Endothelial cell of umbilical vein (primary cell): ENCODE results near the gene ACTR3. TPM values are rescaled to one million over a fixed set of nuclear protein-coding genes. Genes with fewer than 3 reads are reported as not detected.

Source experiments
- BruUV-seq: library from RNA; stranded (reverse); fragments of 400-500 nt; replicated peaks from 2 replicates; lab custom pipeline; 2021; lab: Mats Ljungman, UMichigan
- CTCF ChIA-PET: fragments of 300-600, 350-600 bp; sonication (Branson Sonifier 250); formaldehyde crosslinking; loops from one replicate; lab custom pipeline; 2021; ENCODE audit warnings: antibody characterized with exemption, inconsistent platforms; lab: Charles Lee
- POLR2A ChIA-PET: fragments of 300-600, 350-600 bp; sonication (Branson Sonifier 250); formaldehyde crosslinking; loops from one replicate; lab custom pipeline; 2021; ENCODE audit warnings: antibody characterized with exemption, inconsistent platforms; lab: Charles Lee
- DNase-seq: peaks from one replicate; pipeline ENCODE4 v3.0.0-alpha.2; 2011; ENCODE audit warnings: low read depth, low spot score
- FAIRE-seq: peaks from 2 replicates; lab custom pipeline; 2011; peaks lifted over from hg19 to GRCh38; lab: Jason Lieb, UNC
- H2AFZ ChIP-seq: 2 replicates; pipeline ENCODE4 v1.6.0; 2012; ENCODE audit warnings: low read depth, low read length, control low read depth, inconsistent platforms
- H3K27ac ChIP-seq: 2 replicates; pipeline ENCODE4 v1.5.1; 2011; ENCODE audit warnings: low read depth, mild to moderate bottlenecking, control low read depth, low read length, moderate library complexity; ENCODE audit not compliant: insufficient read depth
- H3K27me3 ChIP-seq, 2 experiments: 2 replicates each; pipeline versions ENCODE4 v1.6.0 to v1.6.1; 2011; ENCODE audit warnings: low read length in 2 of 2, mixed read lengths in 1 of 2; ENCODE audit not compliant: control insufficient read depth in 2 of 2, insufficient read depth in 2 of 2
- H3K36me3 ChIP-seq, 2 experiments: 2 replicates in 1 of 2; 3 replicates in 1 of 2; pipeline ENCODE4 v1.5.1; 2011; ENCODE audit warnings: low read length in 2 of 2, mild to moderate bottlenecking in 1 of 2, moderate library complexity in 1 of 2; ENCODE audit not compliant: control insufficient read depth in 2 of 2, insufficient read depth in 2 of 2; ENCODE audit errors: extremely low read depth in 1 of 2
- H3K4me1 ChIP-seq: 3 replicates; pipeline ENCODE4 v1.5.1; 2011; ENCODE audit warnings: mild to moderate bottlenecking, low read length; ENCODE audit not compliant: control insufficient read depth, insufficient read depth; ENCODE audit errors: extremely low read depth
- H3K4me2 ChIP-seq: 2 replicates; pipeline ENCODE4 v1.6.1; 2011; ENCODE audit warnings: low read length, control low read depth, mixed read lengths; ENCODE audit not compliant: insufficient read depth
- H3K4me3 ChIP-seq, 3 experiments: fragments of 200-600 bp in 1 of 3; sonication (generic), shearing (Covaris generic) in 1 of 3; replicated peaks in 1 of 3; 2 replicates each; pipeline ENCODE4 v1.5.1; 2011 to 2016; ENCODE audit warnings: control low read depth in 3 of 3, low read length in 3 of 3, mild to moderate bottlenecking in 2 of 3, inconsistent platforms in 1 of 3, low read depth in 1 of 3, moderate library complexity in 1 of 3; ENCODE audit not compliant: insufficient read depth in 1 of 3
- H3K79me2 ChIP-seq: 2 replicates; pipeline ENCODE4 v1.6.0; 2012; ENCODE audit warnings: low read length, inconsistent platforms; ENCODE audit not compliant: control insufficient read depth, insufficient read depth
- H3K9ac ChIP-seq: replicated peaks from 2 replicates; pipeline ENCODE3; 2011; ENCODE audit warnings: low read length, control low read depth; ENCODE audit not compliant: insufficient read depth; ENCODE audit errors: extremely low read depth
- H3K9me1 ChIP-seq: replicated peaks from 3 replicates; pipeline ENCODE4 v1.6.0; 2011; ENCODE audit warnings: mild to moderate bottlenecking, low read length; ENCODE audit not compliant: control insufficient read depth, insufficient read depth; ENCODE audit errors: extremely low read depth
- H3K9me3 ChIP-seq: replicated peaks from 2 replicates; pipeline ENCODE4 v1.5.1; 2012; ENCODE audit warnings: low read length, inconsistent platforms; ENCODE audit not compliant: control insufficient read depth, insufficient read depth
- H4K20me1 ChIP-seq: replicated peaks from 2 replicates; pipeline ENCODE3; 2011; ENCODE audit warnings: mild to moderate bottlenecking, low read length; ENCODE audit not compliant: control insufficient read depth, insufficient read depth; ENCODE audit errors: extremely low read depth
- CTCF ChIP-seq, 2 donors: IDR thresholded peaks; 1 replicate in 1 of 2; 2 replicates in 1 of 2; pipeline ENCODE4 v1.5.1; 2011; ENCODE audit warnings: low read length in 2 of 2, mild to moderate bottlenecking in 2 of 2, moderate library complexity in 2 of 2, control low read depth in 1 of 2, inconsistent platforms in 1 of 2, low read depth in 1 of 2; ENCODE audit not compliant: insufficient read depth in 1 of 2; ENCODE audit errors: extremely low read depth in 1 of 2
- EZH2 ChIP-seq: IDR thresholded peaks from 2 replicates; pipeline ENCODE4 v1.6.1; 2012; ENCODE audit warnings: borderline replicate concordance, low read depth, mild to moderate bottlenecking, moderate library complexity, low read length, inconsistent platforms; ENCODE audit not compliant: severe bottlenecking
- FOS ChIP-seq: IDR thresholded peaks from 2 replicates; pipeline ENCODE4 v1.6.1; 2011; ENCODE audit warnings: mild to moderate bottlenecking, low read length, moderate library complexity, borderline replicate concordance; ENCODE audit not compliant: insufficient read depth
- GATA2 ChIP-seq: IDR thresholded peaks from 2 replicates; pipeline ENCODE4 v1.7.0; 2011; ENCODE audit warnings: low read depth, mild to moderate bottlenecking, moderate library complexity, mixed read lengths, low read length; ENCODE audit not compliant: insufficient read length, insufficient read depth
- JUN ChIP-seq: IDR thresholded peaks from 2 replicates; pipeline ENCODE4 v1.6.1; 2011; ENCODE audit warnings: borderline replicate concordance, low read depth; ENCODE audit not compliant: insufficient read length, insufficient read depth
- MAX ChIP-seq: IDR thresholded peaks from 2 replicates; pipeline ENCODE4 v1.6.1; 2011; ENCODE audit not compliant: insufficient read depth, insufficient read length
- MYC ChIP-seq: IDR thresholded peaks from one replicate; pipeline ENCODE4 v1.6.1; 2011; ENCODE audit warnings: mild to moderate bottlenecking, low read depth, low read length
- POLR2A ChIP-seq: IDR thresholded peaks from 2 replicates; pipeline ENCODE4 v1.6.1; 2012; ENCODE audit warnings: low read depth, mild to moderate bottlenecking, control low read depth, low read length
- POLR2AphosphoS5 ChIP-seq: IDR thresholded peaks from 2 replicates; pipeline ENCODE4 v1.6.1; 2012; ENCODE audit warnings: low read depth, mild to moderate bottlenecking, control low read depth, low read length, moderate library complexity; ENCODE audit not compliant: insufficient read depth
- dilution Hi-C: fragments of 300-500 bp; cut with MboI; formaldehyde crosslinking; loops from one replicate; pipeline ENCODE4 v1.15.0; 2019; ENCODE audit warnings: low sequenced_read_pairs; ENCODE audit not compliant: extremely low pct_ligation_motif_present
- intact Hi-C: fragments of 100-400 bp; cut with micrococcal nuclease; formaldehyde crosslinking; loops from one replicate; pipeline ENCODE4 v1.10.0; 2022
- polyA plus RNA-seq, 4 experiments: library from polyadenylated mRNA; depleted of rRNA in 3 of 4; stranded (reverse) in 3 of 4; unstranded in 1 of 4; fragments of >200 nt; gene quantifications; 2 replicates each; pipeline versions ENCODE4 v1.2.1 to v1.2.3, GENCODE V29; 2011 to 2012; ENCODE audit warnings: missing spikeins in 1 of 4
- total RNA-seq: library from RNA; stranded (reverse); gene quantifications from 2 replicates; pipeline ENCODE4 v1.2.3, GENCODE V29; 2021

ACTR3 gene
- total and polyA plus RNA-seq, 2 donors (not counting 3 experiments of a cell fraction or from before 2014, with no cell fraction given) = 120 to 401 TPM

- peaks cover 100% of the 10 kb centered on the region for H3K79me2 ChIP-seq
- H3K9ac ChIP-seq = no peak overlapping the region
- no peak overlapping the region for H3K4me2 ChIP-seq
- no peak for TF ChIP-seq EZH2
- no peak for TF ChIP-seq CTCF (IDR thresholded peaks at IDR 0.05; ENCODE audit: extremely low read depth in 1 of 2, insufficient read depth in 1 of 2, low read depth in 1 of 2, low read length in 2 of 2)
- no peak for TF ChIP-seq GATA2
- no peak for TF ChIP-seq POLR2AphosphoS5
- TF ChIP-seq FOS = no peak
- no peak for TF ChIP-seq MYC
- TF ChIP-seq JUN = no peak
- no peak for TF ChIP-seq POLR2A
- TF ChIP-seq MAX = no peak
- H4K20me1 ChIP-seq = peaks cover 42% of the 10 kb centered on the region
- ChIA-PET CTCF (interaction anchor here (0.8 to 1.1 kb wide), 2 partner anchors 10 to 13 kb away, joined by 3 to 4 read pairs; no protein-coding TSS in a partner anchor), POLR2A (no interaction called here)
- no peak overlapping the region for H3K4me3 ChIP-seq
- DNase-seq = no peak
- H3K9me3 ChIP-seq = no peaks in the 10 kb centered on the region
- H3K4me1 ChIP-seq = peaks cover 8% of the 10 kb centered on the region
- no peak for FAIRE-seq
- H3K27me3 ChIP-seq = no peaks in the 10 kb centered on the region
- H3K9me1 ChIP-seq = peaks cover 2% of the 10 kb centered on the region
- H2AFZ ChIP-seq = no peak overlapping the region
- BruUV-seq = no TSS peak
- intact Hi-C loops = no loop called here
- no peak overlapping the region for H3K27ac ChIP-seq
- dilution Hi-C loops = no loop called here
- H3K36me3 ChIP-seq = no peaks in the 10 kb centered on the region
Measured at GRCh38 chr2:113906647-113907046, 16.8 kb downstream of the ACTR3 start.
